ENCODE results near the gene CAPZA2. TPM values are rescaled to one million over a fixed set of nuclear protein-coding genes. Genes with fewer than 3 reads are reported as not detected.

The CAPZA2 gene
- total RNA-seq, 4 donors from 2014 or later = 45.0 to 61.2 (median 52.5) TPM

DNA sequence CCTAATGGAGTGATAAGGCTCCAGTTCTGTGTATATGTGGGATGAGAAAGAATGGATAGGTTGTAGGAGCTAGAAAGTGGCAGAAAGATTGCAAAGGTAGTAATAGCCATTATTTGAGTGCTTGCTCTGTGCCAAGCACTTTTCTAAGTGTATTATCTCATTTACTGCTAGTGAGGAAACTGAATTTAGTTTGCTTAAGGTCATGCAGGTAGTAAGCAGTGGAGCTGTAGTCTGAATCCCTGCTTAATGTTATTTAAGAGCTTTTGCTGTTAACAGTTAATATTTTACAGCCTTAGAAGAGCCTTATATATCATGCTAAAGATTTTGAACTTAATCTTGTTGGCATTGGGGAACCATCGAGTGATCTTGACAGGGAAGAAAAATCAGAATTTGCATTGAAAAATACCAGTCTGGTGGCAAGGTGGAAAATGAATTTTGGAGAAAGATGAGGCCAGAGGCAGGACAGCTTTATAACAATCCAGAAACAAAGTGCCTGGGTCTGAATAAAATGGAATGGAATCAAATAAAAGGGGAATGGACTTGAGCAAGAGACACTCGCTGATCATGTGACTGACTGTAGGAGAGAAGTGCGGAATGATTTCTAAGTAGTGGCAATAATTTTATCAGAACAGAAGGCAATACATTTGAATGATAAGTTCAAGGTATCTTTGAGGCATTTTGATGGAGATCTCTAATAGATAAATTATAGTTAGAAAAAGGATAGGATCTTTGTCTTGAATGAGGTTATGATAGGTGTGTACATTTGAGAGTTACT, 15.2 kb downstream of the CAPZA2 start:
- no peak for TF ChIP-seq POLR2A (IDR thresholded peaks at IDR 0.05)
- TF ChIP-seq, protein P1, sequence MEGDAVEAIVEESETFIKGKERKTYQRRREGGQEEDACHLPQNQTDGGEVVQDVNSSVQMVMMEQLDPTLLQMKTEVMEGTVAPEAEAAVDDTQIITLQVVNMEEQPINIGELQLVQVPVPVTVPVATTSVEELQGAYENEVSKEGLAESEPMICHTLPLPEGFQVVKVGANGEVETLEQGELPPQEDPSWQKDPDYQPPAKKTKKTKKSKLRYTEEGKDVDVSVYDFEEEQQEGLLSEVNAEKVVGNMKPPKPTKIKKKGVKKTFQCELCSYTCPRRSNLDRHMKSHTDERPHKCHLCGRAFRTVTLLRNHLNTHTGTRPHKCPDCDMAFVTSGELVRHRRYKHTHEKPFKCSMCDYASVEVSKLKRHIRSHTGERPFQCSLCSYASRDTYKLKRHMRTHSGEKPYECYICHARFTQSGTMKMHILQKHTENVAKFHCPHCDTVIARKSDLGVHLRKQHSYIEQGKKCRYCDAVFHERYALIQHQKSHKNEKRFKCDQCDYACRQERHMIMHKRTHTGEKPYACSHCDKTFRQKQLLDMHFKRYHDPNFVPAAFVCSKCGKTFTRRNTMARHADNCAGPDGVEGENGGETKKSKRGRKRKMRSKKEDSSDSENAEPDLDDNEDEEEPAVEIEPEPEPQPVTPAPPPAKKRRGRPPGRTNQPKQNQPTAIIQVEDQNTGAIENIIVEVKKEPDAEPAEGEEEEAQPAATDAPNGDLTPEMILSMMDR (IDR thresholded peaks at IDR 0.05) = no peak
- H3K4me3 ChIP-seq (ENCODE audit: low read depth, poor library complexity, severe bottlenecking) = no peak overlapping the region
- no peak for DNase-seq (ENCODE audit: low spot score in 2 of 2)
- 92 to 97% methylated on average over 3 of the region's 3 CpGs for WGBS, 2 donors
- intact Hi-C loops (cut with DNase I; ENCODE audit: low total_unique reads) = no loop called here

DNA sequence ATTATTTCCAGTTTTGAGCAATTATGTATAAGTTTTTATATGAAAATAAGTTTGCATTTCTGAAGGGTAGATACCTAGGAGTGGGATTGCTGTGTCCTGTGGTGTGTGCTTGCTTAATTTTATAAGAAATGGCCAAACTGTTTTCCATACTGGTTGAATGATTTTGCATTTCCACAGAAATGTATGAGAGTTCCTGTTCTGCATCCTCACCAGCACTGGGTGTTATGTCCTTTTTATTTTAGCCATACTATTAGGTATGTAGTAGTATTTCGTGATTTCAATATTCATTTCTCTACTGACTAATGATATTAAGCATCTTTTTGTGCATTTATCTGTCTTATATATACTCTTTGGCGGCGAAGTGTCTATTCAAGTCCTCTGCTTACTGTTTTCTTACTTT, 22.3 kb downstream of the CAPZA2 start:
- no peak for DNase-seq (ENCODE audit: low spot score in 2 of 2)

DNA sequence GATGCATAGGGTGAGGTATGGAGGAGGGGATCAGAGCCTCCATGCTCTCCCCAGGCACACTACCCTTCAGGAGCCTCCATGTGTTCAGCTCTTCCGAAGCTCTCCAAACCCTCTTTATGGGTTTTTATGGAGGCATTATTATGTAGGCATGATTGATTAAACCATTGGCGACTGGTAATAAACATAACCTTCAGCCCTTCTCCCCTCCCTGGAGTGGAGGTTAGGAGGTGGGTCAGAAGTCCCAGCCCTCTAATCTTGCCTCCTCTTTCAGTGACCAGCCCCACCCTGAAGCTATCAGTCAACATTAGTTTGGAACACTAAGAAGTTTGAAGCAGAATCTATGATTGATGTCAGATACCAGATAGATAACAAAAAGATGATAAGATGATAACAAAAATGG, 23.3 kb downstream of the CAPZA2 start:
- intact Hi-C loops (cut with DNase I; ENCODE audit: low total_unique reads) = no loop called here
- no peak overlapping the region for H3K4me3 ChIP-seq (ENCODE audit: low read depth, poor library complexity, severe bottlenecking)
- WGBS, 2 donors = 82 to 89% methylated on average over 2 of the region's 2 CpGs
- DNase-seq (ENCODE audit: low spot score in 2 of 2) = no peak
- TF ChIP-seq POLR2A (IDR thresholded peaks at IDR 0.05) = no peak
- TF ChIP-seq, protein P1 (IDR thresholded peaks at IDR 0.05) = no peak

More for the DNA sequence above, 22.3 kb downstream of the CAPZA2 start:
- 97 to 99% methylated on average over 3 of the region's 3 CpGs for WGBS, 2 donors
- no peak for TF ChIP-seq POLR2A (IDR thresholded peaks at IDR 0.05)
- TF ChIP-seq, protein P1 (IDR thresholded peaks at IDR 0.05) = no peak
- intact Hi-C loops (cut with DNase I; ENCODE audit: low total_unique reads) = no loop called here
- H3K4me3 ChIP-seq (ENCODE audit: low read depth, poor library complexity, severe bottlenecking) = no peak overlapping the region

DNA sequence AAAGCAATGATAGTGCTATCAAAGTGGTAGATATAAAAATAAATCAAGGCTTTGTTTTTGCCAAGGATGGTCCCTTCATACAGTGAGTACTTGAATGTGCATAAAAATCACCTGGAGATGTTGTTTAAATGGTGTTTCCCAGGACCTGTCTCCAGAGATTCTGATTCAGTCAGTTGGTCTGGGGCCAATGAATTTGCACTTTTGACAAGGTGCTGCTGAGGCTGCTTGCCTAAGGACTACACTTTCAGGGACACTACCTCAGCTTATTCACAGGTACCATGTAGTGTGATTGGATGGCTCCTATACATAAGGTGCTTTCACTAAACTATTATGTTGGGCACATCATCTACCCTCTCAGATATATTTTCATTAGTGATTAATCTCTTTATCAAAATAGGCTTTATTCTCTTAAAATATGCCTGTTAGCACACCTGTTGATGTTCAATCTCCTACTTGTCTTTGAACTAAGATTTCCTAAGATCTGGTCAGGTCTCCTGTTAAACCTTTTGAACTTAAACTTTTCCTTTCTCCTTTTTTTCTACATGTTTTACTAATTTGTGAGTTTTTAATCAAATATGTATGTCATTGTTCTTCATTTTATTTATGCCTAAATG, 24.3 kb downstream of the CAPZA2 start:
- H3K4me3 ChIP-seq (ENCODE audit: low read depth, poor library complexity, severe bottlenecking) = no peak overlapping the region
- DNase-seq (ENCODE audit: low spot score in 2 of 2) = no peak
- intact Hi-C loops (cut with DNase I; ENCODE audit: low total_unique reads) = no loop called here
- no peak for TF ChIP-seq POLR2A (IDR thresholded peaks at IDR 0.05)
- TF ChIP-seq, protein P1 (IDR thresholded peaks at IDR 0.05) = no peak

DNA sequence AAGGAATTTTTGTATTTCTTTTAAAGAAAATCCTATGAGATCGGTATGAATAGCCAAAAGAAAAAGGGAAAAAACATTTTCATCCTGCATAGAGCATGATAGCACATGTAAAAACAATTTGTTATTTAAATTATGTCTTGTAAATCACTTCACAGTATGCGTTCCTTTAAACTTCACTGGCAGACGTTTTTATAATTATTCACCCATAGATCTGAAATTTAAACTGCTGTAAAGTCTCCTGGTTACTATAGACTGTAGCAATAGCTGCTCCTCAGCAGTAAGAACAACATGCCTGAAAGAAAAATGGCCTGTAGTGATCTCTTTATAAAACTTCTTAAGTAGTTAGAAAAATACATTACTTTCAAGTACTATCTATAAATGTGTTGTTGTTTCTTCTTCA, 26.5 kb downstream of the CAPZA2 start:
- 42 to 52% methylated on average over 3 of the region's 3 CpGs for WGBS, 2 donors
- DNase-seq (ENCODE audit: low spot score in 2 of 2) = no peak
- TF ChIP-seq, protein P1 (IDR thresholded peaks at IDR 0.05) = no peak
- TF ChIP-seq POLR2A (IDR thresholded peaks at IDR 0.05) = no peak
- no peak overlapping the region for H3K4me3 ChIP-seq (ENCODE audit: low read depth, poor library complexity, severe bottlenecking)
- intact Hi-C loops (cut with DNase I; ENCODE audit: low total_unique reads) = no loop called here
